ENCODE data around the gene ZNF599. TPM values are rescaled to one million over a fixed set of nuclear protein-coding genes. Genes with fewer than 3 reads are reported as not detected.
"Not testable (repeated sequence)": the region's sequence is repeated elsewhere in the genome, so short reads cannot be mapped to it uniquely, and the experiment has no call there.

Gene ZNF599
- total and polyA plus RNA-seq, 12 donors: 2.6 to 5.0 (median 3.5) TPM

DNA sequence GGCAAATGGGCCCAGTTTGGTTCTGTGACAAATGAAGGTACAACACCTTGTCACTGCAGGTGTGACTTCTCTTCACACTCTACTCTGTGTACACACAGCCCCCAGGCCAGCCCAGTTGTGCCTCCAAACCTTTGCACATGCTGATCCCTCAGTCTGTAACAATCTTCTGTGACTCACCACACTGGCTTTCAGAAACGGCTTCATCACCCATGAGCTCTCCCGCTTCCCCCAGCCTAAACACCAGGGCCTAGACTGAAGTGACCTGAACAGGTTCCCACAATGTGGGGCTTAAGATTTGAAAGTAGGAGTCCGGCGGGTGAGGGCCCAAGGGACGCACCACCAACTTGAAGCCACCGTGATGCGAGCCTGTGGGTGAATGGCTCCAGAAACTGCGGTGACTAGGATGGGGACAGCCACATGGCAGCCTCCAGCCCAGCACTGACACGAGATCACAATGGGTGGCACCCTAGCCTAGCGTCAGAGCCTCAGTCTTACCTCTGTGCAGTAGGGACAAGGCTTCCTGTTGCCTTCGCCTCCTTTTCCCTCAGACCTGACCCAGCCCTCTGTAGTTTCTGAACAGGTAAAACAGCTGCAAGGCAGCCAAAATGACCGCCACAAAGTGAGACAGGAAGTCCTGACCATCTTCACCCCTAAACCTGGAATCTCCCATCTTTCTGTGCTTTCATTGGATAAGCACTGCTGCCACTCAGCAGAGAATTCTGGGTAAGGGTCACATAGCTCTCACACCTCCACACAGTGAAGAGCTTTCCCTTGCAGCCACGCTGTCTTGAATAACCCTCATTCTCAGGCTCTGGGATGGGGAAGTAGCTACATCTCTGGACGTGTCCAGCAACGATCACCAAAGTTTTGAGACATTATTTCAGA lies 34.2 kb upstream of the ZNF599 start:
- ATAC-seq (no peak), DNase-seq (no peak)
- no peak overlapping the region for H3K4me3 ChIP-seq
- WGBS, 2 donors: 91% methylated on average over 15 of the region's 15 CpGs
- H3K9me3 ChIP-seq: peaks cover 0 to 17% (median 6%) of the 10 kb centered on the region in 11 donors
- no peaks in the 10 kb centered on the region for H3K36me3 ChIP-seq
- intact Hi-C loops (cut with DNase I): no loop called here
- H3K27me3 ChIP-seq: peaks cover 0 to 2% (median 0%) of the 10 kb centered on the region in 7 donors
- no peak overlapping the region for H3K27ac ChIP-seq
- TF ChIP-seq, protein P1, sequence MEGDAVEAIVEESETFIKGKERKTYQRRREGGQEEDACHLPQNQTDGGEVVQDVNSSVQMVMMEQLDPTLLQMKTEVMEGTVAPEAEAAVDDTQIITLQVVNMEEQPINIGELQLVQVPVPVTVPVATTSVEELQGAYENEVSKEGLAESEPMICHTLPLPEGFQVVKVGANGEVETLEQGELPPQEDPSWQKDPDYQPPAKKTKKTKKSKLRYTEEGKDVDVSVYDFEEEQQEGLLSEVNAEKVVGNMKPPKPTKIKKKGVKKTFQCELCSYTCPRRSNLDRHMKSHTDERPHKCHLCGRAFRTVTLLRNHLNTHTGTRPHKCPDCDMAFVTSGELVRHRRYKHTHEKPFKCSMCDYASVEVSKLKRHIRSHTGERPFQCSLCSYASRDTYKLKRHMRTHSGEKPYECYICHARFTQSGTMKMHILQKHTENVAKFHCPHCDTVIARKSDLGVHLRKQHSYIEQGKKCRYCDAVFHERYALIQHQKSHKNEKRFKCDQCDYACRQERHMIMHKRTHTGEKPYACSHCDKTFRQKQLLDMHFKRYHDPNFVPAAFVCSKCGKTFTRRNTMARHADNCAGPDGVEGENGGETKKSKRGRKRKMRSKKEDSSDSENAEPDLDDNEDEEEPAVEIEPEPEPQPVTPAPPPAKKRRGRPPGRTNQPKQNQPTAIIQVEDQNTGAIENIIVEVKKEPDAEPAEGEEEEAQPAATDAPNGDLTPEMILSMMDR (IDR thresholded peaks at IDR 0.05): no peak
- H3K4me1 ChIP-seq: no peaks in the 10 kb centered on the region

DNA sequence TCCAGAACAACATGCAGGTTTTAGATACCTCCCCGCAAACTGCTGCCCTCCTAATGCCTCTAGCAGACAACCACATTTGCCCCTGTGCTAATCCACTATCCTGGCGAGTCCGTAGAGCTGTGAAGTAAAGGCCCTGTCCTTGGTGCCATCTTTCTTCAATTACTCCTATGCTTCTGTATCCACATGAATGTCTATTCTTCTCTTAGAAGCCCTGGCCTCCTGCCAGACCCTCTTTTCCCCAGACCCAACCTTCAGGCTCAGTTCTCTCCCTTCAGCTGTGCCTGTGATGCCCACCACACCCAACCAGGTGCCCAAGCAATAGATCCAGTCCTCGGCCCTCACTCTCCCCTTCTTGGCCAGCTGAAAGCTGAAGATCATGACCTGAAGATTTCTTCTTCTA lies 31.1 kb upstream of the ZNF599 start:
- intact Hi-C loops (cut with DNase I): no loop called here
- H3K27ac ChIP-seq: no peak overlapping the region
- H3K27me3 ChIP-seq: peaks cover 0 to 3% (median 0%) of the 10 kb centered on the region in 7 donors
- H3K36me3 ChIP-seq: no peaks in the 10 kb centered on the region
- no peaks in the 10 kb centered on the region for H3K4me1 ChIP-seq
- no peak for ATAC-seq
- TF ChIP-seq, protein P1 (IDR thresholded peaks at IDR 0.05): no peak
- WGBS, 2 donors: 93 to 94% methylated on average over 4 of the region's 4 CpGs
- peaks cover 0 to 33% (median 9%) of the 10 kb centered on the region in 11 donors for H3K9me3 ChIP-seq
- no peak overlapping the region for H3K4me3 ChIP-seq
- DNase-seq: no peak

DNA sequence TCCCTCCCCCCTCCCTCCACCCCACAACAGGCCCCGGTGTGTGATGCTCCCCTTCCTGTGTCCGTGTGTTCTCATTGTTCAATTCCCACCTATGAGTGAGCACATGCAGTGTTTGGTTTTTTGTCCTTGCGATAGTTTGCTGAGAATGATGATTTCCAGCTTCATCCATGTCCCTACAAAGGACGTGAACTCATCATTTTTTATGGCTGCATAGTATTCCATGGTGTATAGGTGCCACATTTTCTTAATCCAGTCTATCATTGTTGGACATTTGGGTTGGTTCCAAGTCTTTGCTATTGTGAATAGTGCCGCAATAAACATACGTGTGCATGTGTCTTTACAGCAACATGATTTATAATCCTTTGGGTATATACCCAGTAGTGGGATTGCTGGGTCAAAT lies 23.9 kb upstream of the ZNF599 start:
- H3K27ac ChIP-seq; H3K4me1 ChIP-seq; intact Hi-C loops (cut with DNase I); DNase-seq; H3K4me3 ChIP-seq; H3K36me3 ChIP-seq; H3K27me3 ChIP-seq; ATAC-seq: not testable (repeated sequence)
- WGBS, 2 donors: 80 to 82% methylated on average over 6 of the region's 6 CpGs
- peaks cover 0 to 27% (median 9%) of the 10 kb centered on the region in 11 donors for H3K9me3 ChIP-seq

DNA sequence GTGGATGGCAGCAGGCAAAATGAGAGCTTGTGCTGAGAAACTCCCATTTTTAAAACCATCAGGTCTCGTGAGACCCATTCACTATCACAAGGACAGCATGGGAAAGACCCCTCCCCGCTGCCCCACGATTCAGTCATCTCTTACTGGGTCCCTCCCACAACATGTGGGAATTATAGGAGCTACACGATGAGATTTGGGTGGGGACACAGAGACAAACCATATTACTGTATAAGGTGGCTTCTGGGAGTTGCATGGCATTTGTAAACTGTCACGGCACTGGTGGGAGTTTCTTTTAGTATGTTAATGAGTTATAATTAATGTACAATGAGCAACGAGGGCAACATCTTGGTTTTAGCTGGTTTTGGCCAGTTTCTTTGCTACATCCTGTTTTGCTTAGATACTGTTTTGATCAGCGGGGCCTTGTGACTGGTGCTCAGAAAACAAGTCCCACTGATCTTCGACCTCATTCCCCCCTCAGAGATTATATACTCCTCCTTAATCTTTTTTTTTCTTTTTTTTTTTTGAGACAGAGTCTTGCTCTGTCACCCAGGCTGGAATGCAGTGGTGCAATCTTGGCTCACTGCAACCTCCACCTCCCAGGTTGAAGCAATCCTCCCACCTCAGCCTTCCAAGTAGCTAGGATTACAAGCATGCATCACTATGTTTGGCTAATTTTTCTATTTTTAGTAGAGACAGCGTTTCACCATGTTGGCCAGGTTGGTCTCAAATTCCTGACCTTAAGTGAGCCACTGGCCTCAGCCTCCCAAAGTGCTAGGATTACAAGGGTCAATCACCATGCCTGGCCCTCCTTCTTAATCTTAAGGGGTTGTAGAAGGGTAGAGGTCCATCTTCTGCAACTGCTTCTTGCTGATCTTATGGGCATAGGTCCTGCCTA lies 21.3 kb upstream of the ZNF599 start:
- intact Hi-C loops (cut with DNase I): no loop called here
- TF ChIP-seq, protein P1 (IDR thresholded peaks at IDR 0.05): no peak
- WGBS, 2 donors: 72 to 80% methylated on average over 9 of the region's 9 CpGs
- no peak overlapping the region for H3K4me3 ChIP-seq
- no peaks in the 10 kb centered on the region for H3K4me1 ChIP-seq
- DNase-seq (no peak), ATAC-seq (no peak)
- peaks cover 0 to 18% (median 5%) of the 10 kb centered on the region in 7 donors for H3K27me3 ChIP-seq
- peaks cover 0 to 11% (median 0%) of the 10 kb centered on the region in 11 donors for H3K9me3 ChIP-seq
- no peaks in the 10 kb centered on the region for H3K36me3 ChIP-seq
- no peak overlapping the region for H3K27ac ChIP-seq

Data from heart right ventricle (tissue), 16 donors.